Neural progenitor cell (in vitro differentiated cells): Measurements from ENCODE around the gene EFL1. TPM values are rescaled to one million over a fixed set of nuclear protein-coding genes. Genes with fewer than 3 reads are reported as not detected.

Experiments
- DNase-seq: peaks from one replicate; pipeline ENCODE4 v3.0.0-alpha.2; 2016; ENCODE audit warnings: low spot score
- H2AFZ ChIP-seq: fragments of 200-600 bp; sonication (generic); replicated peaks from 2 replicates; pipeline ENCODE4 v1.6.1; 2016; ENCODE audit warnings: antibody characterized with exemption
- H3F3A ChIP-seq: fragments of 200-600 bp; sonication (generic); 2 replicates; pipeline ENCODE4 v1.6.1; 2016; ENCODE audit warnings: antibody characterized with exemption, low read depth
- H3K27ac ChIP-seq: fragments of 200-600 bp; sonication (generic); 2 replicates; pipeline ENCODE4 v1.5.1; 2016; ENCODE audit warnings: mild to moderate bottlenecking
- H3K27me3 ChIP-seq: fragments of 200-600 bp; sonication (generic); 2 replicates; pipeline ENCODE4 v1.6.1; 2016; ENCODE audit warnings: mild to moderate bottlenecking, moderate library complexity
- H3K36me3 ChIP-seq: fragments of 200-600 bp; sonication (generic); 2 replicates; pipeline ENCODE4 v1.5.1; 2016
- H3K4me1 ChIP-seq: fragments of 200-600 bp; sonication (generic); 2 replicates; pipeline ENCODE4 v1.6.1; 2016; ENCODE audit warnings: mixed run types
- H3K4me2 ChIP-seq: fragments of 200-600 bp; sonication (generic); 2 replicates; pipeline ENCODE4 v1.6.1; 2016
- H3K4me3 ChIP-seq: fragments of 200-600 bp; sonication (generic); 2 replicates; pipeline ENCODE4 v1.5.1; 2016
- H3K79me2 ChIP-seq: fragments of 200-600 bp; sonication (generic); 2 replicates; pipeline ENCODE4 v1.6.1; 2016; ENCODE audit warnings: low read depth
- H3K9ac ChIP-seq: fragments of 200-600 bp; sonication (generic); 2 replicates; pipeline ENCODE4 v1.6.1; 2016
- H3K9me3 ChIP-seq: fragments of 200-600 bp; sonication (generic); 2 replicates; pipeline ENCODE4 v1.5.1; 2016; ENCODE audit warnings: low read depth
- H4K20me1 ChIP-seq: fragments of 200-600 bp; sonication (generic); 2 replicates; pipeline ENCODE4 v1.6.1; 2016; ENCODE audit warnings: low read depth
- H3K27ac Mint-ChIP-seq: 3 replicates; pipeline ENCODE4 v1.8.0; 2021; ENCODE audit warnings: mixed read lengths
- H3K27me3 Mint-ChIP-seq: 2 replicates; pipeline ENCODE4 v1.8.0; 2022; ENCODE audit warnings: low read depth, mild to moderate bottlenecking, inconsistent platforms, moderate library complexity, mixed read lengths; ENCODE audit not compliant: insufficient read depth
- H3K36me3 Mint-ChIP-seq: 3 replicates; pipeline ENCODE4 v1.8.0; 2021; ENCODE audit warnings: mixed read lengths
- H3K4me1 Mint-ChIP-seq: 3 replicates; pipeline ENCODE4 v1.8.0; 2021; ENCODE audit warnings: mixed read lengths
- H3K4me3 Mint-ChIP-seq: 3 replicates; pipeline ENCODE4 v1.8.0; 2021; ENCODE audit warnings: mild to moderate bottlenecking, moderate library complexity, mixed read lengths
- H3K9me3 Mint-ChIP-seq: 3 replicates; pipeline ENCODE4 v1.8.0; 2020; ENCODE audit warnings: mixed read lengths
- CTCF ChIP-seq: fragments of 200-600 bp; sonication (generic); IDR thresholded peaks from 2 replicates; pipeline ENCODE4 v1.5.1; 2017; ENCODE audit warnings: antibody characterized with exemption, mild to moderate bottlenecking
- EZH2 ChIP-seq: fragments of 200-600 bp; sonication (generic); IDR thresholded peaks from 2 replicates; pipeline ENCODE4 v1.6.1; 2017; ENCODE audit warnings: antibody characterized with exemption, mild to moderate bottlenecking, moderate library complexity
- EZH2phosphoT487 ChIP-seq: fragments of 200-600 bp; sonication (generic); IDR thresholded peaks from 2 replicates; pipeline ENCODE4 v1.6.1; 2017; ENCODE audit warnings: antibody characterized with exemption
- total RNA-seq: library from RNA; depleted of rRNA; stranded (reverse); fragments of >200 nt; gene quantifications from 2 replicates; pipeline ENCODE4 v1.2.3, GENCODE V29; 2015; ENCODE audit warnings: low replicate concordance

Gene EFL1
- total RNA-seq, 1 donor from 2014 or later: 42.4 TPM

GRCh38 chr15:82118040-82118439 is 144.5 kb downstream of the EFL1 start:
- H3K27ac Mint-ChIP-seq: no peak overlapping the region
- H3K9me3 Mint-ChIP-seq: no peaks in the 10 kb centered on the region
- Histone ChIP-seq H2AFZ (no peak overlapping the region), H4K20me1 (no peaks in the 10 kb centered on the region), H3K4me1 (no peaks in the 10 kb centered on the region), H3K36me3 (no peaks in the 10 kb centered on the region), H3K79me2 (no peaks in the 10 kb centered on the region), H3K9me3 (no peaks in the 10 kb centered on the region), H3F3A (no peaks in the 10 kb centered on the region), H3K4me3 (no peak overlapping the region), H3K9ac (no peak overlapping the region), H3K27ac (no peak overlapping the region), H3K27me3 (no peaks in the 10 kb centered on the region), H3K4me2 (no peak overlapping the region)
- no peaks in the 10 kb centered on the region for H3K4me1 Mint-ChIP-seq
- no peak overlapping the region for H3K4me3 Mint-ChIP-seq
- H3K27me3 Mint-ChIP-seq: peaks cover 10% of the 10 kb centered on the region
- no peak for TF ChIP-seq EZH2
- TF ChIP-seq EZH2phosphoT487: no peak
- no peak for TF ChIP-seq CTCF
- H3K36me3 Mint-ChIP-seq: peaks cover 7% of the 10 kb centered on the region
- DNase-seq: no peak

GRCh38 chr15:82117296-82117695 is 145.2 kb downstream of the EFL1 start:
- Mint-ChIP-seq H3K4me3 (no peak overlapping the region), H3K4me1 (no peaks in the 10 kb centered on the region), H3K9me3 (no peaks in the 10 kb centered on the region), H3K27ac (no peak overlapping the region), H3K27me3 (peaks cover 10% of the 10 kb centered on the region), H3K36me3 (peaks cover 5% of the 10 kb centered on the region)
- no peak for TF ChIP-seq EZH2phosphoT487
- TF ChIP-seq CTCF: no peak
- no peak for TF ChIP-seq EZH2
- no peak overlapping the region for H3K9ac ChIP-seq
- no peaks in the 10 kb centered on the region for H3K36me3 ChIP-seq
- H3K27ac ChIP-seq: no peak overlapping the region
- H2AFZ ChIP-seq: no peak overlapping the region
- H4K20me1 ChIP-seq: no peaks in the 10 kb centered on the region
- no peaks in the 10 kb centered on the region for H3K27me3 ChIP-seq
- no peak overlapping the region for H3K4me2 ChIP-seq
- H3K9me3 ChIP-seq: no peaks in the 10 kb centered on the region
- no peaks in the 10 kb centered on the region for H3K79me2 ChIP-seq
- H3F3A ChIP-seq: no peaks in the 10 kb centered on the region
- no peak overlapping the region for H3K4me3 ChIP-seq
- no peak for DNase-seq
- no peaks in the 10 kb centered on the region for H3K4me1 ChIP-seq

GRCh38 chr15:82114660-82115059 is 147.9 kb downstream of the EFL1 start:
- peaks cover 5% of the 10 kb centered on the region for H3K36me3 Mint-ChIP-seq
- Histone ChIP-seq H2AFZ (no peak overlapping the region), H3K36me3 (no peaks in the 10 kb centered on the region), H3F3A (no peaks in the 10 kb centered on the region), H3K79me2 (no peaks in the 10 kb centered on the region), H3K4me1 (no peaks in the 10 kb centered on the region), H4K20me1 (no peaks in the 10 kb centered on the region), H3K9ac (no peak overlapping the region), H3K4me3 (no peak overlapping the region), H3K9me3 (no peaks in the 10 kb centered on the region), H3K27me3 (no peaks in the 10 kb centered on the region), H3K4me2 (no peak overlapping the region), H3K27ac (no peak overlapping the region)
- no peak for DNase-seq
- TF ChIP-seq EZH2 (no peak), CTCF (no peak), EZH2phosphoT487 (no peak)
- peaks cover 6% of the 10 kb centered on the region for H3K9me3 Mint-ChIP-seq
- H3K4me1 Mint-ChIP-seq: peaks cover 3% of the 10 kb centered on the region
- no peak overlapping the region for H3K27ac Mint-ChIP-seq
- no peak overlapping the region for H3K4me3 Mint-ChIP-seq
- H3K27me3 Mint-ChIP-seq: peaks cover 5% of the 10 kb centered on the region
